ENCODE data around the gene FOXO3. TPM values are rescaled to one million over a fixed set of nuclear protein-coding genes. Genes with fewer than 3 reads are reported as not detected.

FOXO3 gene
- total RNA-seq, 6 experiments from 2014 or later = 18.1 to 45.2 (median 23.8) TPM

GRCh38 chr6:108578595-108579327 lies 18.0 kb downstream of the FOXO3 start:
- intact Hi-C loops (cut with DNase I) = no loop called here
- no peak overlapping the region for H3K4me3 ChIP-seq
- H3K27ac ChIP-seq = peak overlapping the region in 2 of 3 donors; percentile 34 to 41
- H3K27me3 ChIP-seq = no peaks in the 10 kb centered on the region
- H3K36me3 ChIP-seq = no peaks in the 10 kb centered on the region
- 33% methylated on average over 9 of the region's 9 CpGs for WGBS (ENCODE audit: insufficient coverage, low coverage, low lambda C conversion rate, missing lambda C conversion rate)
- H3K4me1 ChIP-seq = peaks cover 0 to 94% (median 28%) of the 10 kb centered on the region in 4 donors
- DNase-seq (peak; percentile 55 to 79 (median 78)), ATAC-seq (peak; percentile 47 to 75 (median 73))
- H3K9me3 ChIP-seq = no peaks in the 10 kb centered on the region
- TF ChIP-seq POLR2A (IDR thresholded peaks at IDR 0.05) (no peak), CTCF (IDR thresholded peaks at IDR 0.05) (no peak)

- TF ChIP-seq CTCF (IDR thresholded peaks at IDR 0.05) = no peak
- TF ChIP-seq POLR2A (IDR thresholded peaks at IDR 0.05) = no peak
- Histone ChIP-seq H3K4me3 (no peak overlapping the region), H3K36me3 (no peaks in the 10 kb centered on the region), H3K9me3 (no peaks in the 10 kb centered on the region), H3K27ac (peak overlapping the region in 2 of 3 donors; percentile 34 to 41), H3K4me1 (peaks cover 0 to 96% (median 29%) of the 10 kb centered on the region in 4 donors), H3K27me3 (no peaks in the 10 kb centered on the region)
- 20% methylated on average over 1 of the region's 2 CpGs for WGBS (ENCODE audit: insufficient coverage, low coverage, low lambda C conversion rate, missing lambda C conversion rate)
- ATAC-seq (peak in 1 of 4 donors; percentile 9), DNase-seq (no peak)
- intact Hi-C loops (cut with DNase I) = no loop called here
Observed at GRCh38 chr6:108579328-108579721, 18.6 kb downstream of the FOXO3 start.

GRCh38 chr6:108580646-108581045 lies 19.9 kb downstream of the FOXO3 start:
- no peaks in the 10 kb centered on the region for H3K36me3 ChIP-seq
- DNase-seq (no peak), ATAC-seq (no peak)
- H3K4me1 ChIP-seq = peaks cover 0 to 88% (median 27%) of the 10 kb centered on the region in 4 donors
- WGBS (ENCODE audit: insufficient coverage, low coverage, low lambda C conversion rate, missing lambda C conversion rate) = 95% methylated on average over 2 of the region's 2 CpGs
- intact Hi-C loops (cut with DNase I) = no loop called here
- TF ChIP-seq CTCF (IDR thresholded peaks at IDR 0.05) (no peak), POLR2A (IDR thresholded peaks at IDR 0.05) (no peak)
- H3K4me3 ChIP-seq = no peak overlapping the region
- peak overlapping the region in 2 of 3 donors; percentile 5 to 24 for H3K27ac ChIP-seq
- no peaks in the 10 kb centered on the region for H3K27me3 ChIP-seq
- H3K9me3 ChIP-seq = no peaks in the 10 kb centered on the region

- H3K27ac ChIP-seq = peak overlapping the region in 2 of 3 donors; percentile 5 to 24
- no peaks in the 10 kb centered on the region for H3K27me3 ChIP-seq
- H3K9me3 ChIP-seq = no peaks in the 10 kb centered on the region
- DNase-seq (peak; percentile 34 to 80 (median 69)), ATAC-seq (peak; percentile 68 to 93 (median 82))
- intact Hi-C loops (cut with DNase I) = no loop called here
- H3K36me3 ChIP-seq = no peaks in the 10 kb centered on the region
- peak overlapping the region in 1 of 3 donors; percentile 16 for H3K4me3 ChIP-seq
- TF ChIP-seq POLR2A (IDR thresholded peaks at IDR 0.05) = no peak
- no peak for TF ChIP-seq CTCF (IDR thresholded peaks at IDR 0.05)
- H3K4me1 ChIP-seq = peaks cover 0 to 84% (median 28%) of the 10 kb centered on the region in 4 donors
- WGBS (ENCODE audit: insufficient coverage, low coverage, low lambda C conversion rate, missing lambda C conversion rate) = 6% methylated on average over 3 of the region's 3 CpGs
Observed at GRCh38 chr6:108581237-108581931, 20.7 kb downstream of the FOXO3 start.

Data from right lobe of liver (tissue), 6 donors.